K562 (cell line): Measurements from ENCODE around the gene NCOA4. TPM values are rescaled to one million over a fixed set of nuclear protein-coding genes. Genes with fewer than 3 reads are reported as not detected.

Source experiments
- ATAC-seq: fragments of 200-7000 bp; cut with Tn5 transposase; 3 replicates; pipeline ENCODE4 v1.9.1; 2020; ENCODE audit warnings: moderate library complexity
- BruUV-seq: library from RNA; stranded (reverse); fragments of 400-500 nt; replicated peaks from 2 replicates; lab custom pipeline; 2021; lab: Mats Ljungman, UMichigan
- CTCF ChIA-PET: fragments of 300-600 bp; formaldehyde crosslinking; extraction: SDS; loops from one replicate; lab custom pipeline; 2021; ENCODE audit warnings: low intra/inter-chr PET ratio; lab: Yijun Ruan, JAX
- POLR2A ChIA-PET: fragments of 300-600, 350-650 bp; sonication (Branson Sonifier 250); formaldehyde crosslinking; extraction: SDS; loops from one replicate; lab custom pipeline; 2021; ENCODE audit warnings: antibody characterized with exemption, inconsistent platforms; lab: Yijun Ruan, JAX
- DNase-seq, 4 experiments: peaks; one replicate each; pipeline versions ENCODE4 v3.0.0 to v3.0.0-alpha.2; 2011 to 2018; ENCODE audit warnings: low spot score in 3 of 4, mixed read lengths in 3 of 4; ENCODE audit errors: extremely low read depth in 1 of 4
- FAIRE-seq: peaks from 2 replicates; lab custom pipeline; 2011; peaks lifted over from hg19 to GRCh38; lab: Jason Lieb, UNC
- H2AFZ ChIP-seq: 2 replicates; pipeline ENCODE4 v1.6.0; 2011; ENCODE audit warnings: low read depth, low read length, control low read depth, inconsistent platforms
- H3K27ac ChIP-seq: fragments of 200-600 bp; 3 replicates; pipeline ENCODE4 v1.8.0; 2011; ENCODE audit warnings: low read depth, mild to moderate bottlenecking, control low read depth, inconsistent platforms, low read length, moderate library complexity, mixed read lengths; ENCODE audit errors: extremely low read depth
- H3K27me3 ChIP-seq, 2 experiments: fragments of 300-600 bp in 1 of 2; 2 replicates in 1 of 2; 3 replicates in 1 of 2; pipeline versions ENCODE4 v1.6.0 to v1.8.0; 2011; ENCODE audit warnings: inconsistent platforms in 2 of 2, low read length in 2 of 2, mild to moderate bottlenecking in 1 of 2, mixed read lengths in 1 of 2, moderate library complexity in 1 of 2; ENCODE audit not compliant: control insufficient read depth in 2 of 2, insufficient read depth in 2 of 2
- H3K36me3 ChIP-seq: fragments of 300-600 bp; 3 replicates; pipeline ENCODE4 v1.8.0; 2011; ENCODE audit warnings: mild to moderate bottlenecking, low read length, inconsistent platforms; ENCODE audit not compliant: control insufficient read depth, insufficient read depth
- H3K4me1 ChIP-seq, 2 experiments: fragments of 200-600 bp in 1 of 2; replicated peaks in 1 of 2; 2 replicates in 1 of 2; 3 replicates in 1 of 2; pipeline versions ENCODE4 v1.5.1 to v1.8.0; 2011; ENCODE audit warnings: inconsistent platforms in 2 of 2, low read length in 2 of 2, mild to moderate bottlenecking in 1 of 2, mixed read lengths in 1 of 2, moderate library complexity in 1 of 2; ENCODE audit not compliant: control insufficient read depth in 2 of 2, insufficient read depth in 2 of 2
- H3K4me2 ChIP-seq: 2 replicates; pipeline ENCODE4 v1.6.1; 2011; ENCODE audit warnings: low read length, control low read depth, inconsistent platforms, mixed read lengths; ENCODE audit not compliant: insufficient read depth
- H3K4me3 ChIP-seq: fragments of 200-600 bp; sonication (generic), shearing (Covaris generic); 2 replicates; pipeline ENCODE4 v1.5.1; 2016; ENCODE audit warnings: control low read depth, inconsistent platforms
- H3K79me2 ChIP-seq: fragments of 200-600 bp; 3 replicates; pipeline ENCODE4 v1.8.0; 2011; ENCODE audit warnings: low read length, inconsistent platforms; ENCODE audit not compliant: control insufficient read depth, insufficient read depth
- H3K9ac ChIP-seq, 2 experiments: 2 replicates each; pipeline versions ENCODE4 v1.6.0 to v1.6.1; 2011; ENCODE audit warnings: low read depth in 2 of 2, low read length in 2 of 2, control low read depth in 1 of 2, inconsistent platforms in 1 of 2, mild to moderate bottlenecking in 1 of 2, mixed read lengths in 1 of 2; ENCODE audit not compliant: insufficient read depth in 1 of 2
- H3K9me1 ChIP-seq: one replicate; pipeline ENCODE4 v1.6.0; 2011; ENCODE audit warnings: inconsistent platforms, mild to moderate bottlenecking, low read length, moderate library complexity; ENCODE audit not compliant: control insufficient read depth, insufficient read depth
- H3K9me3 ChIP-seq: replicated peaks from 2 replicates; pipeline ENCODE4 v1.5.1; 2011; ENCODE audit warnings: low read depth, low read length, inconsistent platforms; ENCODE audit not compliant: control insufficient read depth, insufficient read depth
- H4K20me1 ChIP-seq: replicated peaks from 2 replicates; pipeline ENCODE4 v1.6.1; 2011; ENCODE audit warnings: low read length, inconsistent platforms, mixed read lengths; ENCODE audit not compliant: control insufficient read depth, insufficient read depth
- L3MBTL2 ChIP-seq: fragments of 450-650 bp; IDR thresholded peaks from 2 replicates; pipeline ENCODE4 v1.6.1; 2016; ENCODE audit warnings: mild to moderate bottlenecking, moderate library complexity
- SPI1 ChIP-seq: IDR thresholded peaks from 2 replicates; pipeline ENCODE4 v1.6.1; 2011; ENCODE audit warnings: low read depth, low read length, control low read depth, borderline replicate concordance
- WGBS: fragments of 100-300 bp; shearing (Covaris generic); methylation state at CpG from one replicate; pipeline ENCODE4 v1.1.6; 2016; ENCODE audit warnings: low coverage, mixed read lengths; ENCODE audit not compliant: insufficient coverage; ENCODE audit errors: missing lambda C conversion rate; 5-methylcytosine and 5-hydroxymethylcytosine counted together
- in situ Hi-C: fragments of 300-500 bp; cut with MboI; formaldehyde crosslinking; loops from 4 replicates; pipeline ENCODE4 v1.15.0; 2018; ENCODE audit warnings: inconsistent platforms, mixed read lengths
- intact Hi-C: fragments of 100-400 bp; cut with micrococcal nuclease; formaldehyde crosslinking; loops from 2 replicates; pipeline ENCODE4 v1.14.2; 2022
- polyA plus RNA-seq, 8 experiments: library from polyadenylated mRNA; depleted of rRNA in 4 of 8; stranded (reverse) in 5 of 8; unstranded in 3 of 8; fragments of >200 nt; fragmentation: Nextera tagmentation in 2 of 8; fragmentation: Illumina TruSeq in 1 of 8; extraction: Ambion mirVana in 2 of 8; extraction: Trizol in 1 of 8; gene quantifications; 2 replicates each; pipeline versions ENCODE4 v1.2.1 to v1.2.3, GENCODE V29; 2011 to 2014; ENCODE audit warnings: inconsistent platforms in 1 of 8, missing spikeins in 1 of 8
- total RNA-seq, 7 experiments: library from RNA; depleted of rRNA in 6 of 7; stranded (reverse); fragments of >200 nt in 6 of 7; fragmentation: Illumina TruSeq in 2 of 7; extraction: Trizol in 2 of 7; gene quantifications; 2 replicates each; pipeline versions ENCODE4 v1.2.1 to v1.2.3, GENCODE V29; 2011 to 2021; ENCODE audit warnings: low replicate concordance in 1 of 7
- TF ChIP-seq, protein P1 (sequence below): sonication (generic); formaldehyde crosslinking; IDR thresholded peaks from 2 replicates; pipeline ENCODE4 v1.8.0; 2022; ENCODE audit warnings: mild to moderate bottlenecking, missing genetic modification reagents

The NCOA4 gene
- total and polyA plus RNA-seq, 9 of the 15 experiments (the other 6 are each of a cell fraction or from before 2014, with no cell fraction given), result 89.8 to 283 (median 181) TPM

DNA sequence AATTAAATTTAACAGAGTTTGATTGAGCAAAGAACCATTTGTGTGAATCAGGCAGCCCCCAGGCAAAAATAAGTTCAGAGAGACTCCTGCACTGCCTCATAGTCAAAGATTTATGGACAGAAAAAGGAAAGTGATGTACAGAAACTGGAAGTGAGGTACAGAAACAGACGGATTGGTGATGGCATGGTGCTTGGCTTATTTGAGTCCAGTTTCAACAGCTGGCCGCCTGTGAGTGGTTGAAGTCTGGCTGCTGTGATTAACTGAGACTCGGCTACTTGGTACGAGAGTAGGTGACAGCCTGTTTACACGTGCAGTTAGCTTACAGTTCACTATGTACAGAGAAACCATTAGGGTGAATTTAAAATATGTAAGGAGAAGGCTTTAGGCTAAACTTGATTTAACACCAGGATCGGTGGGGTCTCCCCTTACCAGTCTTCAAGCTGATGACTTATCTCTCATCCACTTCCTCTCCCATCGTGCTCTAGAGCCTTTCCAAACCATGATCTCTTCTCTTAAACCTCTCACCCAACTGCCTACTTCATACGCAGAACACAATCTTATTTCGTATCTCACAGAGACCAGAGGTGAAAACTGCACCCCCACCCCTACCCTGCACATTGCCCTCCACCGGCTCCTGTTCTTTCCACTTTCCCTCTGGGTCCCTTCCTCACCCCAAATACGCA is 20.7 kb upstream of the NCOA4 start:
- H4K20me1 ChIP-seq, result no peaks in the 10 kb centered on the region
- CTCF ChIA-PET, result interaction anchor here (0.6 kb wide), 1 partner anchor 52 kb away, joined by 5 read pairs; no protein-coding TSS in a partner anchor
- 27% methylated on average over 11 of the region's 11 CpGs for WGBS
- DNase-seq (no peak), ATAC-seq (no peak), FAIRE-seq (no peak)
- H2AFZ ChIP-seq, result peak overlapping the region; percentile 75
- H3K36me3 ChIP-seq, result no peaks in the 10 kb centered on the region
- in situ Hi-C loops (no loop called here), intact Hi-C loops (no loop called here)
- H3K9ac ChIP-seq, result no peak overlapping the region
- POLR2A ChIA-PET, result interaction anchor here (0.7 to 0.8 kb wide), 3 partner anchors 9 to 11 kb away, joined by 3 to 5 read pairs (median 3); no protein-coding TSS in a partner anchor
- H3K27ac ChIP-seq, result no peak overlapping the region
- TF ChIP-seq L3MBTL2, result 0 out of 2 replicates have a peak, but pooled peaks have one; percentile 21
- peak; percentile 68; the same call in 1 of the 2 replicates for TF ChIP-seq SPI1
- TF ChIP-seq, protein P1, sequence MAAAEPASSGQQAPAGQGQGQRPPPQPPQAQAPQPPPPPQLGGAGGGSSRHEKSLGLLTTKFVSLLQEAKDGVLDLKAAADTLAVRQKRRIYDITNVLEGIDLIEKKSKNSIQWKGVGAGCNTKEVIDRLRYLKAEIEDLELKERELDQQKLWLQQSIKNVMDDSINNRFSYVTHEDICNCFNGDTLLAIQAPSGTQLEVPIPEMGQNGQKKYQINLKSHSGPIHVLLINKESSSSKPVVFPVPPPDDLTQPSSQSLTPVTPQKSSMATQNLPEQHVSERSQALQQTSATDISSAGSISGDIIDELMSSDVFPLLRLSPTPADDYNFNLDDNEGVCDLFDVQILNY (CRISPR knock-in tag), result no peak
- no TSS peak for BruUV-seq
- no peaks in the 10 kb centered on the region for H3K9me1 ChIP-seq
- peak overlapping the region; percentile 12 for H3K4me2 ChIP-seq
- no peaks in the 10 kb centered on the region for H3K79me2 ChIP-seq
- no peaks in the 10 kb centered on the region for H3K27me3 ChIP-seq
- no peak overlapping the region for H3K4me3 ChIP-seq
- H3K4me1 ChIP-seq, result peaks cover 4 to 22% of the 10 kb centered on the region in 2 experiments; a peak in 4 of 5 replicates
- no peaks in the 10 kb centered on the region for H3K9me3 ChIP-seq
